ENCODE results near the gene ITIH3.

DNA sequence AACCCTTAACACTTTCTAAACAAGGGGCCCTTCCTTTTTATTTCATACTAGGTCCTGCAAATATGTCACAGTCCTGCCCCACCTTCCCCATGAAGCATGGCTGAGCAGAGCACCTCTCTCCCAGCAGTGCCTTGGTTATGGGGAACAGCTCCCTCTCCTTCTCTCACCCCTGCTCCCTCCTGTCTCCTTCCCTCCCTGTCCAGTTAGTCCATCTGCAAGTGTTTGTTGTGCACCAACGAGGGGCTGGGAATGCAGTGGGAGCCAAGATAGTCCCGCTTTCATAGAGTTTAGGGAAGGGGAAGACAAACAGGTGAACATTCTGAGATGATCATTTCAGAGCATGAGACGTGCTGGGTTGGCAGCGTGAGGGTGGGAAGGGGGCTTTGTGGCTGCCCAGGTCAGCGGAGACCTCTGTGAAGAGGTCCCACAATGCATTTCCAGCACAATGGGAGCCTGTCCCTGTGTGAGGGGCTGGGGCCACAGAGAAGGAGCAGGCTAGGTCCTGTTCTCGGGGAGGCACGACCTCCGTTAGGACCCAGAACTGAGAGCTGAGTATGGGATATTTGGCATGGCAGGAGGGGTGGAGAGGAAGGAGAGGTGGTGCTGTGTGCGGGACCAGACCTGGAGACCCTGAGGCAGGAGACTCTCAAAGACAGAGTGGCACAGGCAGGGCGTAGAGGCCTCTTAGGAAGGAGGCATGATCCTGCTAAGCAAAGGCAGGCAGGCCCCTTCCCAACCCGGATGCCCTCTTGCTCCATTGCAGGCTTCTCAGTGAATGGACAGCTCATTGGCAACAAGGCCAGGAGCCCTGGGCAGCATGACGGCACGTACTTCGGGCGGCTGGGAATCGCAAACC lies 5.5 kb upstream of the ITIH3 start:
- TF ChIP-seq, protein P1, sequence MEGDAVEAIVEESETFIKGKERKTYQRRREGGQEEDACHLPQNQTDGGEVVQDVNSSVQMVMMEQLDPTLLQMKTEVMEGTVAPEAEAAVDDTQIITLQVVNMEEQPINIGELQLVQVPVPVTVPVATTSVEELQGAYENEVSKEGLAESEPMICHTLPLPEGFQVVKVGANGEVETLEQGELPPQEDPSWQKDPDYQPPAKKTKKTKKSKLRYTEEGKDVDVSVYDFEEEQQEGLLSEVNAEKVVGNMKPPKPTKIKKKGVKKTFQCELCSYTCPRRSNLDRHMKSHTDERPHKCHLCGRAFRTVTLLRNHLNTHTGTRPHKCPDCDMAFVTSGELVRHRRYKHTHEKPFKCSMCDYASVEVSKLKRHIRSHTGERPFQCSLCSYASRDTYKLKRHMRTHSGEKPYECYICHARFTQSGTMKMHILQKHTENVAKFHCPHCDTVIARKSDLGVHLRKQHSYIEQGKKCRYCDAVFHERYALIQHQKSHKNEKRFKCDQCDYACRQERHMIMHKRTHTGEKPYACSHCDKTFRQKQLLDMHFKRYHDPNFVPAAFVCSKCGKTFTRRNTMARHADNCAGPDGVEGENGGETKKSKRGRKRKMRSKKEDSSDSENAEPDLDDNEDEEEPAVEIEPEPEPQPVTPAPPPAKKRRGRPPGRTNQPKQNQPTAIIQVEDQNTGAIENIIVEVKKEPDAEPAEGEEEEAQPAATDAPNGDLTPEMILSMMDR (IDR thresholded peaks at IDR 0.05): no peak
- no peak for TF ChIP-seq POLR2A (IDR thresholded peaks at IDR 0.05)
